PC-3 (cell line): Measurements from ENCODE around the gene SEPTIN14.

ENCODE experiments used
- CTCF ChIP-seq: fragments of 300-600 bp; sonication (generic); conservative IDR thresholded peaks from 2 replicates; pipeline ENCODE4 v1.5.1; 2017; ENCODE audit warnings: antibody characterized with exemption, low read depth, mild to moderate bottlenecking, low read length
- EZH2 ChIP-seq: fragments of 300-600 bp; sonication (generic); IDR thresholded peaks from one replicate; pipeline ENCODE4 v1.6.1; 2017; ENCODE audit warnings: antibody characterized with exemption, mild to moderate bottlenecking, low read length; ENCODE audit not compliant: unreplicated experiment
- EZH2phosphoT487 ChIP-seq: fragments of 300-600 bp; sonication (generic); IDR thresholded peaks from 2 replicates; pipeline ENCODE4 v1.6.1; 2018; ENCODE audit warnings: mild to moderate bottlenecking, antibody characterized with exemption, low read length, borderline replicate concordance

GRCh38 chr7:55818686-55819085 is 43.9 kb downstream of the SEPTIN14 start:
- TF ChIP-seq CTCF, result no peak
- TF ChIP-seq EZH2phosphoT487, result no peak
- TF ChIP-seq EZH2, result no peak
